Measurements from ENCODE around the gene MOV10L1.

GRCh38 chr22:50071432-50072166 lies 18.2 kb upstream of the MOV10L1 start:
- TF ChIP-seq TAF1 (IDR thresholded peaks at IDR 0.05; ENCODE audit: low read depth): no peak
- no peak for TF ChIP-seq EP300 (IDR thresholded peaks at IDR 0.05; ENCODE audit: borderline replicate concordance)
